MV-4-11 (cell line): ENCODE measurements around the gene EML1.

Source experiments
- DNase-seq: peaks from one replicate; lab custom pipeline; 2025; lab: John Stamatoyannopoulos, UW

EML1 gene

GRCh38 chr14:99805757-99806439 lies 12.7 kb downstream of the EML1 start:
- no peak for DNase-seq

GRCh38 chr14:99806836-99807235 lies 13.6 kb downstream of the EML1 start:
- DNase-seq = no peak

- no peak for DNase-seq
These were observed 14.4 kb downstream of the EML1 start for GRCh38 chr14:99807413-99808153.

- no peak for DNase-seq
These were observed 14.9 kb downstream of the EML1 start for GRCh38 chr14:99808154-99808505.

- no peak for DNase-seq
These were observed 15.3 kb downstream of the EML1 start for GRCh38 chr14:99808515-99808914.

- no peak for DNase-seq
These were observed 16.1 kb downstream of the EML1 start for GRCh38 chr14:99809360-99809759.

GRCh38 chr14:99809859-99810558 lies 16.8 kb downstream of the EML1 start:
- DNase-seq = peak; percentile 80

- DNase-seq = no peak
These were observed 17.3 kb downstream of the EML1 start for GRCh38 chr14:99810559-99810874.

GRCh38 chr14:99812096-99812750 lies 19.0 kb downstream of the EML1 start:
- DNase-seq = no peak

- no peak for DNase-seq
These were observed 19.7 kb downstream of the EML1 start for GRCh38 chr14:99812892-99813291.

- no peak for DNase-seq
These were observed 22.5 kb downstream of the EML1 start for GRCh38 chr14:99815696-99816095.

GRCh38 chr14:99816217-99816616 lies 23.0 kb downstream of the EML1 start:
- no peak for DNase-seq

GRCh38 chr14:99816642-99817041 lies 23.4 kb downstream of the EML1 start:
- no peak for DNase-seq

- DNase-seq = no peak
These were observed 24.1 kb downstream of the EML1 start for GRCh38 chr14:99817331-99817730.

- DNase-seq = no peak
These were observed 25.4 kb downstream of the EML1 start for GRCh38 chr14:99818503-99819036.

- no peak for DNase-seq
These were observed 26.3 kb downstream of the EML1 start for GRCh38 chr14:99819514-99819913.

- DNase-seq = no peak
These were observed 27.6 kb downstream of the EML1 start for GRCh38 chr14:99820702-99821331.

GRCh38 chr14:99821519-99822508 lies 28.6 kb downstream of the EML1 start:
- peak; percentile 39 for DNase-seq

GRCh38 chr14:99822800-99823455 lies 29.7 kb downstream of the EML1 start:
- DNase-seq = no peak

GRCh38 chr14:99824776-99825175 lies 31.6 kb downstream of the EML1 start:
- no peak for DNase-seq
